GM23338 (cell line): ENCODE data around the gene SLC22A3. TPM values are rescaled to one million over a fixed set of nuclear protein-coding genes. Genes with fewer than 3 reads are reported as not detected.

Source experiments
- ATAC-seq: fragments of 200-7000 bp; cut with Tn5 transposase; 3 replicates; pipeline ENCODE4 v1.9.1; 2020
- DNase-seq: peaks from one replicate; pipeline ENCODE4 v3.0.0-alpha.2; 2015; ENCODE audit warnings: low spot score
- H2AFZ ChIP-seq: fragments of 200-600 bp; sonication (generic); 2 replicates; pipeline ENCODE4 v1.8.0; 2016; ENCODE audit warnings: antibody characterized with exemption, mild to moderate bottlenecking, moderate library complexity
- H3F3A ChIP-seq: fragments of 200-600 bp; sonication (generic); replicated peaks from 2 replicates; pipeline ENCODE4 v1.8.0; 2017; ENCODE audit warnings: antibody characterized with exemption, mixed run types, low read depth
- H3K27ac ChIP-seq: fragments of 200-600 bp; sonication (generic); 2 replicates; pipeline ENCODE4 v1.6.1; 2016; ENCODE audit warnings: low read depth
- H3K27me3 ChIP-seq: fragments of 200-600 bp; sonication (generic); 2 replicates; pipeline ENCODE4 v1.8.0; 2016; ENCODE audit warnings: mild to moderate bottlenecking, mixed run types, moderate library complexity; ENCODE audit not compliant: insufficient read depth
- H3K36me3 ChIP-seq: fragments of 200-600 bp; sonication (generic); 2 replicates; pipeline ENCODE4 v1.8.0; 2016; ENCODE audit warnings: mild to moderate bottlenecking; ENCODE audit not compliant: insufficient read depth
- H3K4me1 ChIP-seq: fragments of 200-600 bp; sonication (generic); 2 replicates; pipeline ENCODE4 v1.8.0; 2016; ENCODE audit warnings: mild to moderate bottlenecking, moderate library complexity; ENCODE audit not compliant: insufficient read depth
- H3K4me2 ChIP-seq: fragments of 200-600 bp; sonication (generic); 2 replicates; pipeline ENCODE4 v1.7.1; 2017; ENCODE audit warnings: mixed run types
- H3K4me3 ChIP-seq: fragments of 200-600 bp; sonication (generic); 2 replicates; pipeline ENCODE4 v1.6.1; 2016; ENCODE audit warnings: mixed run types
- H3K79me2 ChIP-seq: fragments of 200-600 bp; sonication (generic); replicated peaks from 2 replicates; pipeline ENCODE4 v1.8.0; 2017; ENCODE audit warnings: mild to moderate bottlenecking; ENCODE audit not compliant: insufficient read depth
- H3K9me2 ChIP-seq: fragments of 200-600 bp; sonication (generic); 2 replicates; pipeline ENCODE4 v1.8.0; 2017; ENCODE audit not compliant: insufficient read depth
- H4K20me1 ChIP-seq: fragments of 200-600 bp; sonication (generic); replicated peaks from 2 replicates; pipeline ENCODE4 v1.8.0; 2017; ENCODE audit warnings: mild to moderate bottlenecking; ENCODE audit not compliant: insufficient read depth
- H3K27ac Mint-ChIP-seq: 2 replicates; pipeline ENCODE4 v1.8.0; 2020; ENCODE audit warnings: inconsistent platforms, mild to moderate bottlenecking, moderate library complexity, mixed read lengths
- H3K27me3 Mint-ChIP-seq: 3 replicates; pipeline ENCODE4 v1.8.0; 2022; ENCODE audit warnings: low read depth, mild to moderate bottlenecking, moderate library complexity, mixed read lengths, inconsistent platforms; ENCODE audit not compliant: insufficient read depth, poor library complexity
- H3K36me3 Mint-ChIP-seq: 3 replicates; pipeline ENCODE4 v1.8.0; 2021; ENCODE audit warnings: low read depth, mild to moderate bottlenecking, inconsistent platforms, moderate library complexity, mixed read lengths
- H3K4me1 Mint-ChIP-seq: 3 replicates; pipeline ENCODE4 v1.8.0; 2020; ENCODE audit warnings: mild to moderate bottlenecking, inconsistent platforms, mixed read lengths
- H3K4me3 Mint-ChIP-seq: 3 replicates; pipeline ENCODE4 v1.8.0; 2021; ENCODE audit warnings: moderate library complexity, mild to moderate bottlenecking, inconsistent platforms, mixed read lengths
- H3K9me3 Mint-ChIP-seq: 3 replicates; pipeline ENCODE4 v1.8.0; 2020; ENCODE audit warnings: moderate library complexity, mild to moderate bottlenecking, inconsistent platforms, mixed read lengths
- CREB1 ChIP-seq: fragments of 250-450 bp; sonication (Bioruptor Pico); IDR thresholded peaks from 2 replicates; pipeline ENCODE4 v1.5.0; 2020; ENCODE audit warnings: low read depth, mild to moderate bottlenecking, moderate library complexity
- CTCF ChIP-seq, 2 experiments: fragments of 200-600 bp in 1 of 2; sonication (generic) in 1 of 2; conservative IDR thresholded peaks; 2 replicates each; pipeline versions ENCODE4 v1.5.1 to v1.6.1; 2016 to 2017; ENCODE audit warnings: antibody characterized with exemption in 2 of 2, low read depth in 2 of 2, mild to moderate bottlenecking in 2 of 2, moderate library complexity in 1 of 2
- ETS1 ChIP-seq: IDR thresholded peaks from 2 replicates; pipeline ENCODE4 v1.6.1; 2016; ENCODE audit warnings: antibody characterized with exemption
- EZH2 ChIP-seq: fragments of 200-600 bp; sonication (generic); IDR thresholded peaks from one replicate; pipeline ENCODE4 v1.8.0; 2017; ENCODE audit warnings: antibody characterized with exemption, mild to moderate bottlenecking, low read depth; ENCODE audit not compliant: unreplicated experiment
- EZH2phosphoT487 ChIP-seq: fragments of 200-600 bp; sonication (generic); IDR thresholded peaks from one replicate; pipeline ENCODE4 v1.8.1; 2018; ENCODE audit warnings: antibody characterized with exemption; ENCODE audit not compliant: unreplicated experiment
- JUNB ChIP-seq: IDR thresholded peaks from one replicate; pipeline ENCODE4 v1.6.1; 2016; ENCODE audit warnings: antibody characterized with exemption; ENCODE audit not compliant: unreplicated experiment
- NANOG ChIP-seq: IDR thresholded peaks from 2 replicates; pipeline ENCODE4 v1.6.1; 2016; ENCODE audit warnings: antibody characterized with exemption, borderline replicate concordance
- POLR2AphosphoS5 ChIP-seq: IDR thresholded peaks from 2 replicates; pipeline ENCODE4 v1.6.1; 2016; ENCODE audit warnings: antibody characterized with exemption, low read depth
- REST ChIP-seq: IDR thresholded peaks from one replicate; pipeline ENCODE4 v1.6.1; 2018; ENCODE audit warnings: antibody characterized with exemption; ENCODE audit not compliant: unreplicated experiment
- STAT1 ChIP-seq: IDR thresholded peaks from one replicate; pipeline ENCODE4 v1.6.1; 2016; ENCODE audit warnings: antibody characterized with exemption; ENCODE audit not compliant: unreplicated experiment
- ZNF114 ChIP-seq: fragments of 250-450 bp; sonication (Bioruptor Pico); IDR thresholded peaks from 2 replicates; pipeline ENCODE4 v1.5.0; 2020; ENCODE audit warnings: mild to moderate bottlenecking, moderate library complexity
- ZNF331 ChIP-seq: fragments of 250-450 bp; sonication (Bioruptor Pico); IDR thresholded peaks from 2 replicates; pipeline ENCODE4 v1.5.0; 2020; ENCODE audit warnings: low read depth, mild to moderate bottlenecking, moderate library complexity
- ZNF462 ChIP-seq: fragments of 250-450 bp; sonication (Bioruptor Pico); IDR thresholded peaks from 2 replicates; pipeline ENCODE4 v1.5.0; 2020; ENCODE audit warnings: mild to moderate bottlenecking, moderate library complexity
- polyA plus RNA-seq: library from polyadenylated mRNA; unstranded; fragments of >200 nt; fragmentation: Nextera tagmentation; extraction: Ambion mirVana; gene quantifications from 2 replicates; pipeline ENCODE4 v1.2.1, GENCODE V29; 2016
- total RNA-seq: library from RNA; depleted of rRNA; stranded (reverse); fragments of >200 nt; shearing (Covaris generic); gene quantifications from 2 replicates; pipeline ENCODE4 v1.2.3, GENCODE V29; 2014

Gene SLC22A3
- total and polyA plus RNA-seq, 2 experiments from 2014 or later = 0.78 to 3.2 TPM

- Mint-ChIP-seq H3K36me3 (peaks cover 23% of the 10 kb centered on the region), H3K4me3 (no peak overlapping the region), H3K27ac (no peak overlapping the region), H3K9me3 (peaks cover 45% of the 10 kb centered on the region), H3K27me3 (peaks cover 5% of the 10 kb centered on the region), H3K4me1 (no peaks in the 10 kb centered on the region)
- H3K27ac ChIP-seq = no peak overlapping the region
- H3K27me3 ChIP-seq = no peaks in the 10 kb centered on the region
- H3F3A ChIP-seq = no peaks in the 10 kb centered on the region
- H3K4me1 ChIP-seq = no peaks in the 10 kb centered on the region
- ATAC-seq (no peak), DNase-seq (no peak)
- no peak overlapping the region for H2AFZ ChIP-seq
- H3K79me2 ChIP-seq = no peaks in the 10 kb centered on the region
- H3K36me3 ChIP-seq = no peaks in the 10 kb centered on the region
- H3K4me3 ChIP-seq = no peak overlapping the region
- TF ChIP-seq REST (no peak), JUNB (no peak), POLR2AphosphoS5 (no peak), STAT1 (no peak), ZNF114 (CRISPR knock-in tag) (no peak), EZH2 (no peak), NANOG (no peak), ETS1 (no peak), CREB1 (CRISPR knock-in tag) (no peak), ZNF462 (no peak), ZNF331 (CRISPR knock-in tag) (no peak), EZH2phosphoT487 (no peak), CTCF (conservative IDR thresholded peaks at IDR 0.05; ENCODE audit: low read depth in 2 of 2) (no peak)
- no peak overlapping the region for H3K4me2 ChIP-seq
- no peaks in the 10 kb centered on the region; the same call in 1 of the 2 replicates for H3K9me2 ChIP-seq
- no peaks in the 10 kb centered on the region for H4K20me1 ChIP-seq
Measured at GRCh38 chr6:160309718-160310117, 38.5 kb upstream of the SLC22A3 start.
